ENCODE results near the gene PLEKHA4.
"Not testable (repeated sequence)": the region's sequence is repeated elsewhere in the genome, so short reads cannot be mapped to it uniquely, and the experiment has no call there.

The PLEKHA4 gene

GRCh38 chr19:48859711-48860572 is 8.5 kb downstream of the PLEKHA4 start:
- Mint-ChIP-seq H3K27ac (no peak overlapping the region), H3K4me3 (peak overlapping the region; percentile 97), H3K27me3 (no peaks in the 10 kb centered on the region), H3K9me3 (ENCODE audit: low read depth) (no peaks in the 10 kb centered on the region), H3K4me1 (ENCODE audit: low read depth) (peaks cover 7% of the 10 kb centered on the region), H3K36me3 (no peaks in the 10 kb centered on the region)

DNA sequence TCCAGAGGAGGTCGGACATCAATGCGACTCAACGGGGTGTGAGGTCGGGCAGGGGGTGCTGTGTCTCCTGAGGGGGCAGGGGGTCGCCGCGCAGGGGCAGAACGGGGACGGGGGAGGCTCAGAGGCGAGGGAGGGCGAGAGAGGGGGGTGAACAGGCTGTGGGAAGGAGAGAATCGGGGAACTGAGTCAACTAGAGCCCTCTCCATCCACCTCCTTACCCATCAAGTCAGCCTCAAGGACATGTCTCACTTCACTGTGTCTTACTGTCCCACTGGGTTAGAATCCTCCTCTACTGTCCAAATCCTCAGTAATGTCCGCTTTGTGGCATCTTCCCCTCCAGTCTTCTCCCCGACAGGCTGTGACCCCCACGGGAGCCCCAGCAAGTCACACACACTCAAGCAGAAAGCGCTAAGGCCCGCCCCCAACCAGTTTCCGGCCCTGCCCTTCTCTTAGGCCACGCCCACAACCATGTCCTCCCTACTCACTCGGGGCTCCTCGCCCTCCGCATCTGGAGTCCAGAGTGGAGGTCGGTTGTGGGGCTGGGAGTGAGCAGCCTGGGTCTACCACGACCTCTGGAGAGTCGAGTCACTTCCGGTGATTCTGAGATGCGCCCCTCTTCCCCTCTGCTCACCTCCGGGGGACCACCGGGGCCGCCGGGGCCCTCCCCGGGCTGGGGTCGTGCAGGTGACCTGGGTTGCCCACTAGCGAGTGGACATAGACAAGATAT is 9.3 kb downstream of the PLEKHA4 start:
- Mint-ChIP-seq H3K4me1 (ENCODE audit: low read depth) (peaks cover 7% of the 10 kb centered on the region), H3K27me3 (no peaks in the 10 kb centered on the region), H3K36me3 (no peaks in the 10 kb centered on the region), H3K4me3 (peak overlapping the region; percentile 97), H3K27ac (peak overlapping the region; percentile 87), H3K9me3 (ENCODE audit: low read depth) (no peaks in the 10 kb centered on the region)

DNA sequence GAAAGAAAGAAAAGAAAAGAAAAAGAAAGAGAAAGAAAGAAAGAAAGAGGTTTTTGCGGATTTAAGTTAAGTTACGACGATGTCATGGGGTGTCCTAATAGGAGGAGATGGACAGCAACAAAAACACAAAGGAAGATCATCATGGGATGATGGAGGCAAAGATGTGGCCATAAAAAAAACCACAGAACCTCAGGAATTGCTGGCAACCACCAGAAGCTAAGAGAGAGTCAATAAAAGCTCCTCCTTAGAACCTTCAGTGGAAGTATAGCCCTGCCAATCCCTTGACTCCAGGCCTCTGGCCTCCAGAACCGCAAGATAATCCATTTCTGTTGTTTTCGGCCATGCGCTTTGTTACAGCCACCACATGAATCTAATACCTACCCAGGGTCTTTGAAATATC is 11.5 kb downstream of the PLEKHA4 start:
- H3K9me3 Mint-ChIP-seq (ENCODE audit: low read depth) = no peaks in the 10 kb centered on the region
- no peaks in the 10 kb centered on the region for H3K27me3 Mint-ChIP-seq
- no peak overlapping the region for H3K4me3 Mint-ChIP-seq
- peaks cover 7% of the 10 kb centered on the region for H3K4me1 Mint-ChIP-seq (ENCODE audit: low read depth)
- no peaks in the 10 kb centered on the region for H3K36me3 Mint-ChIP-seq
- H3K27ac Mint-ChIP-seq = no peak overlapping the region

- Mint-ChIP-seq H3K27me3 (no peaks in the 10 kb centered on the region), H3K27ac (no peak overlapping the region), H3K4me1 (ENCODE audit: low read depth) (peaks cover under 1% of the 10 kb centered on the region), H3K9me3 (ENCODE audit: low read depth) (no peaks in the 10 kb centered on the region), H3K36me3 (no peaks in the 10 kb centered on the region), H3K4me3 (no peak overlapping the region)
These were observed 14.3 kb downstream of the PLEKHA4 start for GRCh38 chr19:48854103-48854502.

- H3K4me1 Mint-ChIP-seq (ENCODE audit: low read depth) = no peaks in the 10 kb centered on the region
- no peaks in the 10 kb centered on the region for H3K36me3 Mint-ChIP-seq
- no peak overlapping the region for H3K4me3 Mint-ChIP-seq
- H3K9me3 Mint-ChIP-seq (ENCODE audit: low read depth) = no peaks in the 10 kb centered on the region
- H3K27me3 Mint-ChIP-seq = no peaks in the 10 kb centered on the region
- no peak overlapping the region for H3K27ac Mint-ChIP-seq
These were observed 14.9 kb downstream of the PLEKHA4 start for GRCh38 chr19:48853483-48853882.

- no peaks in the 10 kb centered on the region for H3K4me1 Mint-ChIP-seq (ENCODE audit: low read depth)
- no peaks in the 10 kb centered on the region for H3K9me3 Mint-ChIP-seq (ENCODE audit: low read depth)
- H3K27ac Mint-ChIP-seq = no peak overlapping the region
- no peak overlapping the region for H3K4me3 Mint-ChIP-seq
- H3K36me3 Mint-ChIP-seq = no peaks in the 10 kb centered on the region
- H3K27me3 Mint-ChIP-seq = no peaks in the 10 kb centered on the region
These were observed 16.1 kb downstream of the PLEKHA4 start for GRCh38 chr19:48852292-48852691.

GRCh38 chr19:48846659-48847058 is 21.8 kb downstream of the PLEKHA4 start:
- not testable (repeated sequence) for H3K27ac Mint-ChIP-seq; H3K36me3 Mint-ChIP-seq; H3K27me3 Mint-ChIP-seq; H3K4me3 Mint-ChIP-seq; H3K4me1 Mint-ChIP-seq (ENCODE audit: low read depth); H3K9me3 Mint-ChIP-seq (ENCODE audit: low read depth)

GRCh38 chr19:48845384-48845783 is 23.0 kb downstream of the PLEKHA4 start:
- Mint-ChIP-seq H3K36me3 (no peaks in the 10 kb centered on the region), H3K9me3 (ENCODE audit: low read depth) (no peaks in the 10 kb centered on the region), H3K4me1 (ENCODE audit: low read depth) (no peaks in the 10 kb centered on the region), H3K27ac (no peak overlapping the region), H3K4me3 (no peak overlapping the region), H3K27me3 (no peaks in the 10 kb centered on the region)

GRCh38 chr19:48844472-48844871 is 23.9 kb downstream of the PLEKHA4 start:
- no peak overlapping the region for H3K27ac Mint-ChIP-seq
- H3K9me3 Mint-ChIP-seq (ENCODE audit: low read depth) = no peaks in the 10 kb centered on the region
- no peaks in the 10 kb centered on the region for H3K4me1 Mint-ChIP-seq (ENCODE audit: low read depth)
- H3K27me3 Mint-ChIP-seq = no peaks in the 10 kb centered on the region
- no peaks in the 10 kb centered on the region for H3K36me3 Mint-ChIP-seq
- no peak overlapping the region for H3K4me3 Mint-ChIP-seq

GRCh38 chr19:48842789-48843162 is 25.6 kb downstream of the PLEKHA4 start:
- no peak overlapping the region for H3K27ac Mint-ChIP-seq

DNA sequence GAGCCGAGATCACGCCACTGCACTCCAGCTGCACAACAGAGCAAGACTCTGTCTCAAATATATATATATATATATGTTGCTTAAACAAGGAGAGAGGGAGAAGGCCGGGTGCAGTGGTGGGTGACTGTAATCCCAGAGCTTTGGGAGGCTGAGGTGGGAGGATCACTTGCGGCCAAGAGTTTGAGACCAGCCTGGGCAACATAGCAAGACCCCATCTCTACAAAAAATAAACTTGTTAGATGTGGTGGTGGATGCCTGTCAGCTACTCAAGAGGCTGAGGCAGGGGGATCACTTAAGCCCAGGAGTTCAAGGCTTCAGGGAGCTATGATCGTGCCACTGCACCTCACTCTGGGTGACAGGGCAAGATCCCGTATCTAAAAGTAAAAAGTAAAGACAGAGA is 26.8 kb downstream of the PLEKHA4 start:
- no peak overlapping the region for H3K27ac Mint-ChIP-seq
- H3K27me3 Mint-ChIP-seq = no peaks in the 10 kb centered on the region
- H3K36me3 Mint-ChIP-seq = no peaks in the 10 kb centered on the region
- H3K4me3 Mint-ChIP-seq = no peak overlapping the region
- peaks cover 5% of the 10 kb centered on the region for H3K4me1 Mint-ChIP-seq (ENCODE audit: low read depth)
- H3K9me3 Mint-ChIP-seq (ENCODE audit: low read depth) = no peaks in the 10 kb centered on the region

More at GRCh38 chr19:48842789-48843162, 25.6 kb downstream of the PLEKHA4 start:
- no peaks in the 10 kb centered on the region for H3K4me1 Mint-ChIP-seq (ENCODE audit: low read depth)
- no peaks in the 10 kb centered on the region for H3K36me3 Mint-ChIP-seq
- no peaks in the 10 kb centered on the region for H3K27me3 Mint-ChIP-seq
- no peak overlapping the region for H3K4me3 Mint-ChIP-seq
- no peaks in the 10 kb centered on the region for H3K9me3 Mint-ChIP-seq (ENCODE audit: low read depth)

- Mint-ChIP-seq H3K4me3 (no peak overlapping the region), H3K27me3 (no peaks in the 10 kb centered on the region), H3K4me1 (ENCODE audit: low read depth) (peaks cover 9% of the 10 kb centered on the region), H3K9me3 (ENCODE audit: low read depth) (no peaks in the 10 kb centered on the region), H3K36me3 (no peaks in the 10 kb centered on the region), H3K27ac (no peak overlapping the region)
These were observed 27.4 kb downstream of the PLEKHA4 start for GRCh38 chr19:48841047-48841446.

DNA sequence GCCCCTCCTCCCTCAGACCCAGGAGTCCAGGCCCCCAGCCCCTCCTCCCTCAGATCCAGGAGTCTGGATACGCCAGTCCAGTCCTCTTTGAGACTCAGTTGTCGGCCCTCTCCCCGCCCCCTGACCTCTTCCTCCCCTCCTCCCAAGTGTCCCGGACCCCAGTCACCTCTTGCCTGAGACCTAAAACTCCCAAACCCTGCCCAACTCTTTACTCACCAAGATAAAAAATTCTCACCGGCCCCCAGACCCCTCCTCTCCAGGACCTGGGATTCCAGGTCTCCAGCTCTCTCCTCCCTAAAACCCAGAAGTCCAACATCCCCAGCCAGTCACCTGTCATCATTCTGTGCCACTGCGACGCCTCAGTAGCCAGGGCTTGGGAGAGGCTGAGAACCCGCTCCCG is 30.7 kb downstream of the PLEKHA4 start:
- Mint-ChIP-seq H3K27me3 (no peaks in the 10 kb centered on the region), H3K9me3 (ENCODE audit: low read depth) (no peaks in the 10 kb centered on the region), H3K36me3 (no peaks in the 10 kb centered on the region), H3K4me1 (ENCODE audit: low read depth) (peaks cover 19% of the 10 kb centered on the region), H3K4me3 (peak overlapping the region; percentile 49), H3K27ac (no peak overlapping the region)

- Mint-ChIP-seq H3K9me3 (ENCODE audit: low read depth) (no peaks in the 10 kb centered on the region), H3K36me3 (no peaks in the 10 kb centered on the region), H3K4me3 (peak overlapping the region; percentile 90), H3K27me3 (no peaks in the 10 kb centered on the region), H3K27ac (peak overlapping the region; percentile 77), H3K4me1 (ENCODE audit: low read depth) (peaks cover 19% of the 10 kb centered on the region)
These were observed 31.3 kb downstream of the PLEKHA4 start for GRCh38 chr19:48837051-48837524.

Measured in activated naive CD8-positive, alpha-beta T cell (primary cell).